ENCODE measurements around the gene MICOS13. TPM values are rescaled to one million over a fixed set of nuclear protein-coding genes. Genes with fewer than 3 reads are reported as not detected.

Gene MICOS13
- total and polyA plus RNA-seq, 4 donors = 26.6 to 184 (median 77.6) TPM

DNA sequence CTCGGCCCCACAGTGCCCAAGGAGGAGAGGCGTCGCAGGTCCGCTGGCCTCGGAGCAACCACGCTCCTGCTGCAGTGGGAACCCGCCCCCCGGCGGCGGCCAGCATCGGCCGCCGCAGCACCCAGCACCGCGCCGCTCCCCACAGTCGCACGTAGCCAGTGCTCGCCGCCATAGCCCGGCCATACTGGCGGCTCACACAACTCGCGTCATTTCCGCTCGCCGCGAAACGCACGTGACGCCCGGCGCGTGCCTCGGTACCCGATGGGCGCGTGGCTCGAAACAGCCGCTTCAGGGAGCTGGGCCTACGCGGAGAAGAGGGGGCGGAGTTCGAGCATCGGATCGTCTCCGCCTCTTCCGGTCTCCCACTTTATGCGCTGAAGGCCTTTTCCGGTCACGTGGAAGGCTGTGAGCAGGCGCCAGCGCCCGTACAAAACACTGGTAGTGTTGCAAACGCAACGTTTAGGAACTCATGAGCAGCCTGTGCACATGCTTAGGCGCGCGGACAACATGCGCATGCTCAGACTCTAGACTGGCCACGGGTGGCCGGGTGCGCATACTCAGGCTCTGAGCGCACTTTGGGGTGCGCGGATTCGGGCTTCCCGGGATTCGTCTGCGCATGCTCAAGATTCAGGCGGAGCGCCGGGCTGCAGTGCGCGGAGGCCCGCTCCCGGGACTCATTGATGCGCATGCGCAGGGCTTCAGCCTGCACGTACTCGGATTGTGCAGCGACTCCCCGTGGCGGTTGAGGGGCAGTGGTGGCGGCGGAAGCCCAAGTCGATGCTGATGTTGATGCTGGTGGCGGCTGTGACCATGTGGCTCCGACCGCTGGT, 39.9 kb upstream of the MICOS13 start, which contains the start of the genes CATSPERD and LONP1:
Gene CATSPERD, plus strand, starts transcription at position 677 of the 830 bp plus-strand sequence. Its CDS starts 101 bp downstream, at position 778.
Gene LONP1, minus strand, starts transcription at position 186 of the 830 bp plus-strand sequence. Its CDS starts 14 bp downstream, at position 172.
- no peaks in the 10 kb centered on the region for H3K9me3 ChIP-seq (ENCODE audit: control insufficient read depth in 4 of 4, insufficient read depth in 3 of 4, low read length in 3 of 4)
- no peaks in the 10 kb centered on the region for H3K27me3 ChIP-seq (ENCODE audit: control insufficient read depth in 3 of 3, insufficient read depth in 3 of 3, low read length in 2 of 3)
- ATAC-seq (ENCODE audit: insufficient read depth, low FRiP score) (peak; percentile 96), DNase-seq (peak; percentile 99 to 100 (median 99))
- WGBS, 2 donors = 0% methylated on average over 84 to 90 of the region's 90 CpGs
- TF ChIP-seq, protein P1, sequence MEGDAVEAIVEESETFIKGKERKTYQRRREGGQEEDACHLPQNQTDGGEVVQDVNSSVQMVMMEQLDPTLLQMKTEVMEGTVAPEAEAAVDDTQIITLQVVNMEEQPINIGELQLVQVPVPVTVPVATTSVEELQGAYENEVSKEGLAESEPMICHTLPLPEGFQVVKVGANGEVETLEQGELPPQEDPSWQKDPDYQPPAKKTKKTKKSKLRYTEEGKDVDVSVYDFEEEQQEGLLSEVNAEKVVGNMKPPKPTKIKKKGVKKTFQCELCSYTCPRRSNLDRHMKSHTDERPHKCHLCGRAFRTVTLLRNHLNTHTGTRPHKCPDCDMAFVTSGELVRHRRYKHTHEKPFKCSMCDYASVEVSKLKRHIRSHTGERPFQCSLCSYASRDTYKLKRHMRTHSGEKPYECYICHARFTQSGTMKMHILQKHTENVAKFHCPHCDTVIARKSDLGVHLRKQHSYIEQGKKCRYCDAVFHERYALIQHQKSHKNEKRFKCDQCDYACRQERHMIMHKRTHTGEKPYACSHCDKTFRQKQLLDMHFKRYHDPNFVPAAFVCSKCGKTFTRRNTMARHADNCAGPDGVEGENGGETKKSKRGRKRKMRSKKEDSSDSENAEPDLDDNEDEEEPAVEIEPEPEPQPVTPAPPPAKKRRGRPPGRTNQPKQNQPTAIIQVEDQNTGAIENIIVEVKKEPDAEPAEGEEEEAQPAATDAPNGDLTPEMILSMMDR (IDR thresholded peaks at IDR 0.05; ENCODE audit: control extremely low read depth, extremely low read depth) = peak; percentile 88
- H3K4me1 ChIP-seq (ENCODE audit: control insufficient read depth in 5 of 5, insufficient read depth in 5 of 5, low read length in 5 of 5) = peaks cover 0 to 12% (median 8%) of the 10 kb centered on the region in 5 donors
- no peaks in the 10 kb centered on the region for H3K36me3 ChIP-seq (ENCODE audit: control insufficient read depth in 4 of 4, insufficient read depth in 4 of 4, low read length in 4 of 4)
- peak within 1 kb of the TSS; percentile 96 to 97 for H3K27ac ChIP-seq (ENCODE audit: low read depth in 1 of 2, low read length in 1 of 2)
- H3K9ac ChIP-seq (ENCODE audit: insufficient read depth in 1 of 2, low read length in 2 of 2) = peak within 1 kb of the TSS; percentile 80 to 94
- peak within 1 kb of the TSS; percentile 96 for H3K4me3 ChIP-seq

- Histone ChIP-seq H3K27ac (ENCODE audit: low read depth in 1 of 2, low read length in 1 of 2) (peak overlapping the region; percentile 96 to 97), H3K4me3 (peak overlapping the region; percentile 96), H3K36me3 (ENCODE audit: control insufficient read depth in 4 of 4, insufficient read depth in 4 of 4, low read length in 4 of 4) (no peaks in the 10 kb centered on the region), H3K4me1 (ENCODE audit: control insufficient read depth in 5 of 5, insufficient read depth in 5 of 5, low read length in 5 of 5) (peaks cover 0 to 12% (median 8%) of the 10 kb centered on the region in 5 donors), H3K27me3 (ENCODE audit: control insufficient read depth in 3 of 3, insufficient read depth in 3 of 3, low read length in 2 of 3) (no peaks in the 10 kb centered on the region), H3K9me3 (ENCODE audit: control insufficient read depth in 4 of 4, insufficient read depth in 3 of 4, low read length in 3 of 4) (no peaks in the 10 kb centered on the region), H3K9ac (ENCODE audit: insufficient read depth in 1 of 2, low read length in 2 of 2) (peak overlapping the region; percentile 80 to 94)
- TF ChIP-seq, protein P1 (IDR thresholded peaks at IDR 0.05; ENCODE audit: control extremely low read depth, extremely low read depth) = no peak
- no peak for ATAC-seq (ENCODE audit: insufficient read depth, low FRiP score)
- DNase-seq = peak in 1 of 3 donors; percentile 14
- WGBS, 2 donors = 0% methylated on average over 34 to 58 of the region's 58 CpGs
Observed at GRCh38 chr19:5719274-5719960, 39.1 kb upstream of the MICOS13 start.

DNA sequence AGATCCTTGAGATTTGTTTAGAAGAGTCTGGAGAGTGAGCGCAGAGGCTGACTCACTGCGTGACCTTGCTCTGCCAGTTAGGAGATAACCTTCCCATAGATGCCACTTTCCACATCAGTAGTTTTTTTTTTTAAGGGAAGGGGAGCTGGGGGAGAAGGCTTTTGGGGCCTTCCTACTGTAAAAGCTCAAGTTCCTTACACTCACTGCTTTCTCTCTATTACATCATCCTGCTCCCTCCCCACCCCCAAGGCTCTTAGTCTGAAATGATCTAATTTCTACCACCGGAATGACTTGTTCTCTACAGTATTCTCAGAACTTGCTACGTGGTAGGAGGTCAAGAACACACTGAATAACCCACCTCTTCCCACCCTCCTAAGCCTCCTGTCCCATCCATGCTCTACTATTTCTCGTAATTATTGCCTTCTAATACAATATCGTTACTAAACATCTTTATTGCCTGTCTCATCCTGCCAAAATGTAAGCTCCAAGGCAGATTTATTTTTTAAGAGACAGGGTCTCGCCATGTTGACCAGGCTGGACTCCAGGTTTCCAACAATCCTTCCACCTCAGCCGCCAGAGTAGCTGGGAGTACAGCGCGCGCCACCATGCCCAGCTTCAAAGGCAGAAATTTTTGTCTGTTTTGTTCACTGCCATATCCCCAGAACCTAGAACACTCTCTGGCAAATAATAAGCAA, 38.4 kb upstream of the MICOS13 start:
- Histone ChIP-seq H3K4me3 (peak overlapping the region; percentile 28), H3K9me3 (ENCODE audit: control insufficient read depth in 4 of 4, insufficient read depth in 3 of 4, low read length in 3 of 4) (no peaks in the 10 kb centered on the region), H3K36me3 (ENCODE audit: control insufficient read depth in 4 of 4, insufficient read depth in 4 of 4, low read length in 4 of 4) (peaks cover 0 to 4% (median 2%) of the 10 kb centered on the region in 4 donors), H3K4me1 (ENCODE audit: control insufficient read depth in 5 of 5, insufficient read depth in 5 of 5, low read length in 5 of 5) (peaks cover 0 to 12% (median 8%) of the 10 kb centered on the region in 5 donors), H3K27ac (ENCODE audit: low read depth in 1 of 2, low read length in 1 of 2) (peak overlapping the region; percentile 96 to 97), H3K27me3 (ENCODE audit: control insufficient read depth in 3 of 3, insufficient read depth in 3 of 3, low read length in 2 of 3) (no peaks in the 10 kb centered on the region), H3K9ac (ENCODE audit: insufficient read depth in 1 of 2, low read length in 2 of 2) (peak overlapping the region; percentile 80 to 94)
- TF ChIP-seq, protein P1 (IDR thresholded peaks at IDR 0.05; ENCODE audit: control extremely low read depth, extremely low read depth) = no peak
- WGBS, 2 donors = 28 to 40% methylated on average over 11 of the region's 11 CpGs
- no peak for ATAC-seq (ENCODE audit: insufficient read depth, low FRiP score)
- no peak for DNase-seq
